Spleen (tissue), 11 donors: ENCODE measurements around the gene IL21R. TPM values are rescaled to one million over a fixed set of nuclear protein-coding genes. Genes with fewer than 3 reads are reported as not detected.
"Not testable (repeated sequence)": the region's sequence is repeated elsewhere in the genome, so short reads cannot be mapped to it uniquely, and the experiment has no call there.

ENCODE experiments used
- DNase-seq: peaks from one replicate; pipeline ENCODE4 v3.0.0-alpha.2; 2020
- H3K27ac ChIP-seq, 8 donors: fragments of 200-600 bp; sonication (generic) in 7 of 8; 1 replicate in 4 of 8; 2 replicates in 4 of 8; pipeline versions ENCODE4 v1.5.0 to v1.8.0; 2016 to 2021; ENCODE audit warnings: inconsistent platforms in 4 of 8, mild to moderate bottlenecking in 4 of 8, moderate library complexity in 1 of 8
- H3K27me3 ChIP-seq, 7 donors: fragments of 200-600 bp; sonication (generic) in 6 of 7; replicated peaks in 1 of 7; 1 replicate in 4 of 7; 2 replicates in 3 of 7; pipeline versions ENCODE4 v1.5.0 to v1.8.0; 2016 to 2021; ENCODE audit warnings: inconsistent platforms in 3 of 7, mild to moderate bottlenecking in 1 of 7
- H3K36me3 ChIP-seq, 6 donors: fragments of 200-600 bp; sonication (generic) in 5 of 6; 1 replicate in 4 of 6; 2 replicates in 2 of 6; pipeline versions ENCODE4 v1.5.0 to v1.8.0; 2016 to 2021; ENCODE audit warnings: inconsistent platforms in 2 of 6
- H3K4me1 ChIP-seq, 6 donors: fragments of 200-600 bp; sonication (generic) in 5 of 6; 1 replicate in 3 of 6; 2 replicates in 3 of 6; pipeline versions ENCODE4 v1.5.0 to v1.8.0; 2016 to 2021; ENCODE audit warnings: inconsistent platforms in 3 of 6
- H3K4me3 ChIP-seq, 8 donors: fragments of 200-600 bp; sonication (generic) in 7 of 8; 1 replicate in 4 of 8; 2 replicates in 4 of 8; pipeline versions ENCODE4 v1.5.0 to v1.8.0; 2016 to 2021; ENCODE audit warnings: inconsistent platforms in 4 of 8, mild to moderate bottlenecking in 4 of 8, moderate library complexity in 2 of 8
- H3K9me3 ChIP-seq, 8 donors: fragments of 200-600 bp; sonication (generic) in 7 of 8; 1 replicate in 4 of 8; 2 replicates in 4 of 8; pipeline versions ENCODE4 v1.5.0 to v1.8.0; 2016 to 2021; ENCODE audit warnings: inconsistent platforms in 4 of 8
- POLR2A ChIP-seq, 3 donors: fragments of 450-650 bp; IDR thresholded peaks; one replicate each; pipeline ENCODE4 v1.5.1; 2017; ENCODE audit warnings: antibody characterized with exemption in 3 of 3, mild to moderate bottlenecking in 1 of 3
- POLR2AphosphoS5 ChIP-seq, 3 donors: sonication (generic); formaldehyde crosslinking; IDR thresholded peaks; one replicate each; pipeline ENCODE4 v1.5.1; 2017; ENCODE audit warnings: antibody characterized with exemption in 3 of 3
- WGBS, 5 donors: extraction: QIAGEN DNeasy Blood & Tissue Kit in 3 of 5; methylation state at CpG; one replicate each; pipeline versions ENCODE4 v1.1.5 to v1.1.7; 2013 to 2018; 5-methylcytosine and 5-hydroxymethylcytosine counted together
- intact Hi-C: fragments of 100-400 bp; cut with DNase I; formaldehyde crosslinking; loops from one replicate; pipeline ENCODE4 v1.15.0; 2023; ENCODE audit warnings: low total_unique reads
- polyA plus RNA-seq, 3 donors: library from polyadenylated mRNA; stranded (reverse); fragments of 200-250 nt; gene quantifications; one replicate each; pipeline ENCODE4 v1.2.1, GENCODE V29; 2013
- total RNA-seq, 7 donors: library from RNA; depleted of rRNA in 3 of 7; stranded (reverse); fragments of >200 nt in 3 of 7; fragmentation: NEBNext Ultra II Directional in 4 of 7; extraction: Animal tissue kit (Norgen Biotek cat#: 25700) in 4 of 7; gene quantifications; one replicate each; pipeline versions ENCODE4 v1.1.0 to v1.2.1, GENCODE V29; 2016 to 2021
- TF ChIP-seq, protein P1 (sequence below), 11 experiments: fragments of 200-600 bp in 7 of 11; fragments of 450-650 bp in 4 of 11; sonication (generic) in 4 of 11; IDR thresholded peaks in 8 of 11; conservative IDR thresholded peaks in 3 of 11; 1 replicate in 7 of 11; 2 replicates in 4 of 11; pipeline versions ENCODE4 v1.4.0 to v1.8.0; 2016 to 2021; ENCODE audit warnings: antibody characterized with exemption in 11 of 11, inconsistent platforms in 4 of 11, mild to moderate bottlenecking in 1 of 11
- donor health status: healthy with polysubstance abuse.
- donor health status: DM: no; HTN: no; CAD: no; lungs with moderate emphysema.
- donor health status: DM: no; HTN: no; CAD: no.
- donor health status: Bipolar disorder and iron deficiency.
- donor health status: healthy.
- donor health status: DM: no; HTN: no; CAD: no.
- donor health status: DM: yes; HTN: yes; CAD: no.

The IL21R gene
- total and polyA plus RNA-seq, 10 donors = 2.7 to 19.7 (median 12.0) TPM

DNA sequence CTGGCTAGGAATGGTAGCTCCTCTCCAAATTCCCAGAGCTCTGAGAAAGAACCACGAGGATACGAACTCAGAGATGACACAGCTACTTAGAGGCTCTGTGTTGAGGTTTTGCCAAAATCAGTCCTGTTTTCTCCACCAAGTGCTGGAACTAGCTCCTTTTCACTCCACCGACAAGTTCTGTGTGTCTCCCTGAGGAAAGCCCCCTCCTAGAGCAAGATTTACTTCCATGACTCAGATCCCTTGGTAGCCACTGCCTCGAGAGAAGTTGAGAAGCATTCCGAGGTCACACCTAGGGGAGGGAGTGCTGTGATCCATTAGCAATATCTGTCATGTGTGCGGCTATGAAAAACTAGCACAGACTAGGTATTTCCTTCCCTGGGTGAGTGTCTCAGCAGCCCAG, 30.6 kb downstream of the IL21R start:
- H3K27me3 ChIP-seq = peaks cover 0 to 32% (median 0%) of the 10 kb centered on the region in 7 donors
- H3K4me3 ChIP-seq = no peak overlapping the region
- no peaks in the 10 kb centered on the region for H3K9me3 ChIP-seq
- WGBS, 5 donors = 40 to 55% (median 50%) methylated on average over 6 of the region's 6 CpGs
- intact Hi-C loops = no loop called here
- DNase-seq = peak; percentile 9
- TF ChIP-seq, protein P1, sequence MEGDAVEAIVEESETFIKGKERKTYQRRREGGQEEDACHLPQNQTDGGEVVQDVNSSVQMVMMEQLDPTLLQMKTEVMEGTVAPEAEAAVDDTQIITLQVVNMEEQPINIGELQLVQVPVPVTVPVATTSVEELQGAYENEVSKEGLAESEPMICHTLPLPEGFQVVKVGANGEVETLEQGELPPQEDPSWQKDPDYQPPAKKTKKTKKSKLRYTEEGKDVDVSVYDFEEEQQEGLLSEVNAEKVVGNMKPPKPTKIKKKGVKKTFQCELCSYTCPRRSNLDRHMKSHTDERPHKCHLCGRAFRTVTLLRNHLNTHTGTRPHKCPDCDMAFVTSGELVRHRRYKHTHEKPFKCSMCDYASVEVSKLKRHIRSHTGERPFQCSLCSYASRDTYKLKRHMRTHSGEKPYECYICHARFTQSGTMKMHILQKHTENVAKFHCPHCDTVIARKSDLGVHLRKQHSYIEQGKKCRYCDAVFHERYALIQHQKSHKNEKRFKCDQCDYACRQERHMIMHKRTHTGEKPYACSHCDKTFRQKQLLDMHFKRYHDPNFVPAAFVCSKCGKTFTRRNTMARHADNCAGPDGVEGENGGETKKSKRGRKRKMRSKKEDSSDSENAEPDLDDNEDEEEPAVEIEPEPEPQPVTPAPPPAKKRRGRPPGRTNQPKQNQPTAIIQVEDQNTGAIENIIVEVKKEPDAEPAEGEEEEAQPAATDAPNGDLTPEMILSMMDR (IDR thresholded peaks at IDR 0.05 in 8 of 11, conservative IDR thresholded peaks at IDR 0.05 in 3 of 11) = no peak
- TF ChIP-seq POLR2A (IDR thresholded peaks at IDR 0.05) (no peak), POLR2AphosphoS5 (IDR thresholded peaks at IDR 0.05) (no peak)
- peaks cover 0 to 55% (median 5%) of the 10 kb centered on the region in 6 donors for H3K36me3 ChIP-seq
- peak overlapping the region in 1 of 8 donors; percentile 6 for H3K27ac ChIP-seq
- H3K4me1 ChIP-seq = peaks cover 0 to 62% (median 34%) of the 10 kb centered on the region in 6 donors

- DNase-seq = peak; percentile 42
- Histone ChIP-seq H3K27me3 (peaks cover 0 to 32% (median 0%) of the 10 kb centered on the region in 7 donors), H3K4me1 (peaks cover 0 to 56% (median 29%) of the 10 kb centered on the region in 6 donors), H3K36me3 (peaks cover 0 to 62% (median 8%) of the 10 kb centered on the region in 6 donors)
- 67 to 80% (median 77%) methylated on average over 5 of the region's 5 CpGs for WGBS, 5 donors
- H3K9me3 ChIP-seq, H3K27ac ChIP-seq, H3K4me3 ChIP-seq, intact Hi-C loops: not testable (repeated sequence)
These were observed 31.2 kb downstream of the IL21R start for GRCh38 chr16:27433191-27433590.

GRCh38 chr16:27433636-27434035, 31.7 kb downstream of the IL21R start:
- Histone ChIP-seq H3K36me3 (peaks cover 0 to 66% (median 9%) of the 10 kb centered on the region in 6 donors), H3K4me3 (no peak overlapping the region), H3K27me3 (peaks cover 0 to 32% (median 0%) of the 10 kb centered on the region in 7 donors), H3K4me1 (peaks cover 0 to 52% (median 24%) of the 10 kb centered on the region in 6 donors), H3K27ac (no peak overlapping the region), H3K9me3 (no peaks in the 10 kb centered on the region)
- DNase-seq = no peak
- intact Hi-C loops = no loop called here
- WGBS, 5 donors = 54 to 74% (median 56%) methylated on average over 8 of the region's 8 CpGs
- no peak for TF ChIP-seq POLR2A (IDR thresholded peaks at IDR 0.05)
- TF ChIP-seq, protein P1 (IDR thresholded peaks at IDR 0.05 in 8 of 11, conservative IDR thresholded peaks at IDR 0.05 in 3 of 11) = no peak
- TF ChIP-seq POLR2AphosphoS5 (IDR thresholded peaks at IDR 0.05) = no peak

DNA sequence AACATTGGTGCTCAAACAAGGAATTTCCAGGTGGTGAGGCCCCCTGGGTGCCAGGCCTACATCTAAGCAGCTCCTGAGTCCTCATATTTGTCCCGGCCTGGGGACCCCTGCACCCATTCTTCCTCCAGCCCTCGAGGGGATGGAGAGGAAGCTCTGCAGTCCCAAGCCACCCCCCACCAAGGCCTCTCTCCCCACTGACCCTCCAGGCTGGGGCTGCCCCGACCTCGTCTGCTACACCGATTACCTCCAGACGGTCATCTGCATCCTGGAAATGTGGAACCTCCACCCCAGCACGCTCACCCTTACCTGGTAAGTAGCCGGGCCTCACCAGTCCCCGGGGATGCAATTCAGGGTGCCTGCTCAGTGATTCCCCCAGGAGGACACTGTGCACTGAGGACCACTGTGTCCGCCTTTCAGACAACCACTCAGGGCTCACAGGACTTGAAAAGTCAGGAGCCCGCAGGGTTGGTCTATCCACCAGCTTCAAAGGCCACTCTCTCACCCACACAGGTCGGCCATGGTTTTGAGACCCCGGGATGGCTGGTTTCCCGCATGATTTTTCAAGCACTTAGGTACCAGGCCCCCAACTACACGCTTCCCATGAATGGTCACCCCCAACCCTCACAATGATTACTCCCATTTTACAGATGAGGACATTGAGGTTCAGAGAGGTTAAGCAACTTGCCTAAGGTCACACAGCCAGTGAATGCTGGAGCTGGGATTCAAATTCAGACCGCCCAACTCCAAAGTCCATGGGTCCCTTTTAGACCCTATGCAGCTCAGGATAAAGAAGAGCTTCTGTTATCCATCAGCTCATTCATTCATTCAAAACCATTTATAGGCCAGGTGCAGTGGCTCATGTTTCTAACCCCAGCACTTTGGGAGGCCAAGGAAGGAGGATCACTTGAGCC, 32.4 kb downstream of the IL21R start:
- H3K9me3 ChIP-seq = no peaks in the 10 kb centered on the region
- intact Hi-C loops = no loop called here
- TF ChIP-seq, protein P1 (IDR thresholded peaks at IDR 0.05 in 8 of 11, conservative IDR thresholded peaks at IDR 0.05 in 3 of 11) = no peak
- no peak for TF ChIP-seq POLR2AphosphoS5 (IDR thresholded peaks at IDR 0.05)
- no peak for TF ChIP-seq POLR2A (IDR thresholded peaks at IDR 0.05)
- 83 to 91% (median 89%) methylated on average over 16 of the region's 16 CpGs for WGBS, 5 donors
- peaks cover 0 to 30% (median 0%) of the 10 kb centered on the region in 7 donors for H3K27me3 ChIP-seq
- H3K4me3 ChIP-seq = no peak overlapping the region
- peaks cover 0 to 74% (median 10%) of the 10 kb centered on the region in 6 donors for H3K36me3 ChIP-seq
- H3K27ac ChIP-seq = no peak overlapping the region
- H3K4me1 ChIP-seq = peaks cover 0 to 44% (median 21%) of the 10 kb centered on the region in 6 donors
- DNase-seq = peak; percentile 63

- intact Hi-C loops, H3K9me3 ChIP-seq, DNase-seq, H3K27ac ChIP-seq, H3K4me3 ChIP-seq: not testable (repeated sequence)
- H3K27me3 ChIP-seq = peaks cover 0 to 23% (median 0%) of the 10 kb centered on the region in 7 donors
- peaks cover 0 to 76% (median 12%) of the 10 kb centered on the region in 6 donors for H3K36me3 ChIP-seq
- peaks cover 0 to 36% (median 16%) of the 10 kb centered on the region in 6 donors for H3K4me1 ChIP-seq
- WGBS, 5 donors = 93 to 97% (median 94%) methylated on average over 5 of the region's 5 CpGs
These were observed 33.2 kb downstream of the IL21R start for GRCh38 chr16:27435146-27435545.
